Mesendoderm (in vitro differentiated cells): Measurements from ENCODE around the gene PRSS2.
"Not testable (repeated sequence)": the region's sequence is repeated elsewhere in the genome, so short reads cannot be mapped to it uniquely, and the experiment has no call there.

Experiments
- DNase-seq: peaks from one replicate; pipeline ENCODE4 v3.0.0; 2013
- H2AK5ac ChIP-seq: 2 replicates; pipeline ENCODE4 v1.6.1; 2013; ENCODE audit warnings: low read length, inconsistent platforms
- H2BK120ac ChIP-seq: 2 replicates; pipeline ENCODE4 v1.6.1; 2013; ENCODE audit warnings: low read depth, mild to moderate bottlenecking, low read length, moderate library complexity, mixed read lengths
- H2BK15ac ChIP-seq: replicated peaks from 2 replicates; pipeline ENCODE4 v1.6.1; 2013; ENCODE audit warnings: low read depth, mild to moderate bottlenecking, moderate library complexity
- H2BK5ac ChIP-seq: 2 replicates; pipeline ENCODE4 v1.6.1; 2013; ENCODE audit warnings: low read length, inconsistent platforms
- H3K18ac ChIP-seq: 2 replicates; pipeline ENCODE4 v1.6.1; 2013; ENCODE audit warnings: mild to moderate bottlenecking, low read length, mixed read lengths
- H3K23ac ChIP-seq: one replicate; pipeline ENCODE4 v1.6.1; 2013; ENCODE audit warnings: low read length
- H3K27ac ChIP-seq: 2 replicates; pipeline ENCODE4 v1.5.1; 2013; ENCODE audit warnings: low read depth, mild to moderate bottlenecking, inconsistent platforms, low read length, moderate library complexity
- H3K27me3 ChIP-seq: 2 replicates; pipeline ENCODE4 v1.6.1; 2013; ENCODE audit warnings: low read length, control low read depth, mild to moderate bottlenecking, inconsistent platforms; ENCODE audit not compliant: insufficient read depth, poor library complexity
- H3K36me3 ChIP-seq: 2 replicates; pipeline ENCODE4 v1.6.1; 2013; ENCODE audit warnings: low read length, inconsistent platforms; ENCODE audit not compliant: control insufficient read depth, insufficient read depth
- H3K4ac ChIP-seq: one replicate; pipeline ENCODE4 v1.6.1; 2013; ENCODE audit warnings: low read depth, mild to moderate bottlenecking, low read length, moderate library complexity
- H3K4me1 ChIP-seq: 2 replicates; pipeline ENCODE4 v1.6.1; 2013; ENCODE audit warnings: low read depth, low read length, inconsistent platforms; ENCODE audit not compliant: control insufficient read depth
- H3K4me2 ChIP-seq: 2 replicates; pipeline ENCODE4 v1.6.1; 2013; ENCODE audit warnings: low read length
- H3K4me3 ChIP-seq: 2 replicates; pipeline ENCODE4 v1.5.1; 2013; ENCODE audit warnings: mild to moderate bottlenecking, low read length
- H3K56ac ChIP-seq: one replicate; pipeline ENCODE4 v1.6.1; 2013; ENCODE audit warnings: low read length
- H3K79me1 ChIP-seq: 2 replicates; pipeline ENCODE4 v1.6.1; 2013; ENCODE audit warnings: low read length, inconsistent platforms
- H3K79me2 ChIP-seq: 2 replicates; pipeline ENCODE4 v1.6.1; 2013; ENCODE audit warnings: mild to moderate bottlenecking, low read length; ENCODE audit not compliant: control insufficient read depth, insufficient read depth
- H3K9ac ChIP-seq: 2 replicates; pipeline ENCODE4 v1.6.1; 2013; ENCODE audit warnings: low read length, inconsistent platforms
- H4K5ac ChIP-seq: one replicate; pipeline ENCODE4 v1.6.1; 2013; ENCODE audit warnings: low read length
- H4K8ac ChIP-seq: one replicate; pipeline ENCODE4 v1.6.1; 2013; ENCODE audit warnings: low read depth, mild to moderate bottlenecking, control low read depth, low read length, moderate library complexity
- WGBS: extraction: QIAGEN DNeasy Blood & Tissue Kit; methylation state at CpG from one replicate; pipeline ENCODE4 v1.1.7; 2013; ENCODE audit warnings: low lambda C conversion rate, missing lambda C conversion rate; ENCODE audit not compliant: insufficient coverage; ENCODE audit errors: extremely low coverage; 5-methylcytosine and 5-hydroxymethylcytosine counted together

Gene PRSS2

GRCh38 chr7:142753925-142754491 lies 16.8 kb upstream of the PRSS2 start:
- not testable (repeated sequence) for H3K36me3 ChIP-seq, H3K27ac ChIP-seq, H2BK120ac ChIP-seq, H2AK5ac ChIP-seq, H3K4ac ChIP-seq, H2BK5ac ChIP-seq, H3K79me1 ChIP-seq, H3K4me1 ChIP-seq, H3K79me2 ChIP-seq, H3K56ac ChIP-seq, H3K4me3 ChIP-seq, H4K8ac ChIP-seq, H3K23ac ChIP-seq, DNase-seq, H4K5ac ChIP-seq, H3K4me2 ChIP-seq, H3K18ac ChIP-seq, H3K9ac ChIP-seq, H3K27me3 ChIP-seq, H2BK15ac ChIP-seq
- WGBS, result no CpG with 5 or more reads among the region's 5 CpGs

GRCh38 chr7:142754681-142755575 lies 15.8 kb upstream of the PRSS2 start:
- H3K27ac ChIP-seq, result no peak overlapping the region
- no peak overlapping the region for H3K9ac ChIP-seq
- no peak overlapping the region for H3K4ac ChIP-seq
- no peak overlapping the region for H3K4me3 ChIP-seq
- H2AK5ac ChIP-seq, result no peak overlapping the region
- no peak overlapping the region for H3K18ac ChIP-seq
- no peaks in the 10 kb centered on the region for H3K79me2 ChIP-seq
- no peak for DNase-seq
- no CpG with 5 or more reads among the region's 10 CpGs for WGBS
- H2BK5ac ChIP-seq, result no peak overlapping the region
- H2BK120ac ChIP-seq, result no peak overlapping the region
- H3K79me1 ChIP-seq, result no peaks in the 10 kb centered on the region
- no peak overlapping the region for H4K8ac ChIP-seq
- H3K36me3 ChIP-seq, result no peaks in the 10 kb centered on the region
- H4K5ac ChIP-seq, result no peak overlapping the region
- H2BK15ac ChIP-seq, result no peak overlapping the region
- no peak overlapping the region for H3K4me2 ChIP-seq
- H3K56ac ChIP-seq, result no peak overlapping the region
- H3K23ac ChIP-seq, result no peak overlapping the region
- H3K4me1 ChIP-seq, result no peaks in the 10 kb centered on the region
- H3K27me3 ChIP-seq, result no peaks in the 10 kb centered on the region

- not testable (repeated sequence) for H4K5ac ChIP-seq, H3K79me1 ChIP-seq, H3K23ac ChIP-seq, H3K27me3 ChIP-seq, H3K4me2 ChIP-seq, H4K8ac ChIP-seq, H3K4me1 ChIP-seq, H3K79me2 ChIP-seq, H2AK5ac ChIP-seq, H3K4me3 ChIP-seq, H3K9ac ChIP-seq, H3K36me3 ChIP-seq, H2BK5ac ChIP-seq, H3K27ac ChIP-seq, DNase-seq, H2BK15ac ChIP-seq, H3K56ac ChIP-seq, H3K18ac ChIP-seq, H2BK120ac ChIP-seq, H3K4ac ChIP-seq
- no CpG with 5 or more reads among the region's 3 CpGs for WGBS
These were observed 12.5 kb upstream of the PRSS2 start for GRCh38 chr7:142758312-142758711.

- H3K36me3 ChIP-seq, result no peaks in the 10 kb centered on the region
- no peak overlapping the region for H2BK120ac ChIP-seq
- DNase-seq, result no peak
- no peak overlapping the region for H3K9ac ChIP-seq
- no peak overlapping the region for H2AK5ac ChIP-seq
- no peak overlapping the region for H3K4me2 ChIP-seq
- no peak overlapping the region for H2BK15ac ChIP-seq
- H4K8ac ChIP-seq, result no peak overlapping the region
- no peak overlapping the region for H3K56ac ChIP-seq
- no peak overlapping the region for H4K5ac ChIP-seq
- no peak overlapping the region for H3K27ac ChIP-seq
- H3K27me3 ChIP-seq, result no peaks in the 10 kb centered on the region
- no peak overlapping the region for H2BK5ac ChIP-seq
- H3K4me3 ChIP-seq, result no peak overlapping the region
- H3K18ac ChIP-seq, result no peak overlapping the region
- H3K4ac ChIP-seq, result no peak overlapping the region
- H3K4me1 ChIP-seq, result no peaks in the 10 kb centered on the region
- H3K23ac ChIP-seq, result no peak overlapping the region
- WGBS, result no CpG with 5 or more reads among the region's 1 CpG
- no peaks in the 10 kb centered on the region for H3K79me1 ChIP-seq
- no peaks in the 10 kb centered on the region for H3K79me2 ChIP-seq
These were observed 11.3 kb upstream of the PRSS2 start for GRCh38 chr7:142759433-142759832.

GRCh38 chr7:142760071-142760642 lies 10.6 kb upstream of the PRSS2 start:
- H3K79me1 ChIP-seq, result no peaks in the 10 kb centered on the region
- no peak overlapping the region for H3K4me2 ChIP-seq
- H2BK120ac ChIP-seq, result no peak overlapping the region
- no peak overlapping the region for H3K18ac ChIP-seq
- H2BK5ac ChIP-seq, result no peak overlapping the region
- no peak overlapping the region for H2AK5ac ChIP-seq
- H3K4ac ChIP-seq, result no peak overlapping the region
- no peak overlapping the region for H3K23ac ChIP-seq
- H4K8ac ChIP-seq, result no peak overlapping the region
- H3K79me2 ChIP-seq, result no peaks in the 10 kb centered on the region
- H3K36me3 ChIP-seq, result no peaks in the 10 kb centered on the region
- no peak overlapping the region for H4K5ac ChIP-seq
- no peak overlapping the region for H3K27ac ChIP-seq
- no peak overlapping the region for H3K9ac ChIP-seq
- H3K4me3 ChIP-seq, result no peak overlapping the region
- DNase-seq, result peak; percentile 78
- no peak overlapping the region for H3K56ac ChIP-seq
- H3K27me3 ChIP-seq, result no peaks in the 10 kb centered on the region
- no peak overlapping the region for H2BK15ac ChIP-seq
- WGBS, result no CpG with 5 or more reads among the region's 5 CpGs
- H3K4me1 ChIP-seq, result no peaks in the 10 kb centered on the region
